ENCODE measurements around the gene SPPL2C.

SPPL2C gene

GRCh38 chr17:45820052-45820780, 24.5 kb upstream of the SPPL2C start:
- DNase-seq (ENCODE audit: low read depth) = no peak
- in situ Hi-C loops (cut with HindIII; ENCODE audit: low sequenced_read_pairs) = no loop called here
- H3K4me3 ChIP-seq (ENCODE audit: low read depth, low read length) = no peak overlapping the region
- TF ChIP-seq, protein P1, sequence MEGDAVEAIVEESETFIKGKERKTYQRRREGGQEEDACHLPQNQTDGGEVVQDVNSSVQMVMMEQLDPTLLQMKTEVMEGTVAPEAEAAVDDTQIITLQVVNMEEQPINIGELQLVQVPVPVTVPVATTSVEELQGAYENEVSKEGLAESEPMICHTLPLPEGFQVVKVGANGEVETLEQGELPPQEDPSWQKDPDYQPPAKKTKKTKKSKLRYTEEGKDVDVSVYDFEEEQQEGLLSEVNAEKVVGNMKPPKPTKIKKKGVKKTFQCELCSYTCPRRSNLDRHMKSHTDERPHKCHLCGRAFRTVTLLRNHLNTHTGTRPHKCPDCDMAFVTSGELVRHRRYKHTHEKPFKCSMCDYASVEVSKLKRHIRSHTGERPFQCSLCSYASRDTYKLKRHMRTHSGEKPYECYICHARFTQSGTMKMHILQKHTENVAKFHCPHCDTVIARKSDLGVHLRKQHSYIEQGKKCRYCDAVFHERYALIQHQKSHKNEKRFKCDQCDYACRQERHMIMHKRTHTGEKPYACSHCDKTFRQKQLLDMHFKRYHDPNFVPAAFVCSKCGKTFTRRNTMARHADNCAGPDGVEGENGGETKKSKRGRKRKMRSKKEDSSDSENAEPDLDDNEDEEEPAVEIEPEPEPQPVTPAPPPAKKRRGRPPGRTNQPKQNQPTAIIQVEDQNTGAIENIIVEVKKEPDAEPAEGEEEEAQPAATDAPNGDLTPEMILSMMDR (IDR thresholded peaks at IDR 0.05; ENCODE audit: low read depth, low read length, missing control alignments) = no peak

- DNase-seq (ENCODE audit: low read depth) = no peak
- TF ChIP-seq, protein P1 (IDR thresholded peaks at IDR 0.05; ENCODE audit: low read depth, low read length, missing control alignments) = no peak
- no peak overlapping the region for H3K4me3 ChIP-seq (ENCODE audit: low read depth, low read length)
- in situ Hi-C loops (cut with HindIII; ENCODE audit: low sequenced_read_pairs) = no loop called here
Measured at GRCh38 chr17:45821147-45821546, 23.5 kb upstream of the SPPL2C start.

DNA sequence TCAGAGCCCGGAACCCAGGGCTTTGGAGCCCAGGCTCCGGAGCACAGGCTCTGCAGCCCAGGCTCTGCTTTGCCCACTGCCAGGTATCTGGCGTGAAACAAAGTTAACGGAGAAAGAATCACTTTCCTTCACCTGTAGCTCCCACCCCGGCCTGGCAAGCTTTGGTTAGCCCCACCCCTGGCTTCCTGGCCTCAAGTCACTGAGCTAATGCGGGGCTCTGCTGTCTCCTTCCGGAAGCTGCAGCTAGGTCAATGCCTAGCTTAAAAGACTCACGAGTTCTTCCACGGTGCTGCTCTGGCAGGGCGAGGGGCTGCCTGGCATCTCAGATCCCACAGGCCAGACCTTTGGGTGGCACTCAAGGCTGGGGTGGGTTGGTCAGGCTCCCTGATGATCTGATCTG, 21.1 kb upstream of the SPPL2C start:
- no peak for DNase-seq (ENCODE audit: low read depth)
- TF ChIP-seq, protein P1 (IDR thresholded peaks at IDR 0.05; ENCODE audit: low read depth, low read length, missing control alignments) = no peak
- no peak overlapping the region for H3K4me3 ChIP-seq (ENCODE audit: low read depth, low read length)
- in situ Hi-C loops (cut with HindIII; ENCODE audit: low sequenced_read_pairs) = no loop called here

- no peak overlapping the region for H3K4me3 ChIP-seq (ENCODE audit: low read depth, low read length)
- in situ Hi-C loops (cut with HindIII; ENCODE audit: low sequenced_read_pairs) = no loop called here
- TF ChIP-seq, protein P1 (IDR thresholded peaks at IDR 0.05; ENCODE audit: low read depth, low read length, missing control alignments) = no peak
- DNase-seq (ENCODE audit: low read depth) = no peak
Measured at GRCh38 chr17:45824475-45824874, 20.2 kb upstream of the SPPL2C start.

GRCh38 chr17:45824901-45825492, 19.7 kb upstream of the SPPL2C start:
- no peak for DNase-seq (ENCODE audit: low read depth)
- no peak overlapping the region for H3K4me3 ChIP-seq (ENCODE audit: low read depth, low read length)
- in situ Hi-C loops (cut with HindIII; ENCODE audit: low sequenced_read_pairs) = no loop called here
- TF ChIP-seq, protein P1 (IDR thresholded peaks at IDR 0.05; ENCODE audit: low read depth, low read length, missing control alignments) = no peak

GRCh38 chr17:45825792-45826191, 18.9 kb upstream of the SPPL2C start:
- in situ Hi-C loops (cut with HindIII; ENCODE audit: low sequenced_read_pairs) = no loop called here
- TF ChIP-seq, protein P1 (IDR thresholded peaks at IDR 0.05; ENCODE audit: low read depth, low read length, missing control alignments) = no peak

More at GRCh38 chr17:45825792-45826191, 18.9 kb upstream of the SPPL2C start:
- no peak overlapping the region for H3K4me3 ChIP-seq (ENCODE audit: low read depth, low read length)
- no peak for DNase-seq (ENCODE audit: low read depth)

Measured in astrocyte of the cerebellum (primary cell).